Neural progenitor cell (in vitro differentiated cells): ENCODE results near the gene MYBBP1A. TPM values are rescaled to one million over a fixed set of nuclear protein-coding genes. Genes with fewer than 3 reads are reported as not detected.

Experiments used
- DNase-seq: peaks from one replicate; pipeline ENCODE4 v3.0.0-alpha.2; 2016; ENCODE audit warnings: low spot score
- H2AFZ ChIP-seq: fragments of 200-600 bp; sonication (generic); replicated peaks from 2 replicates; pipeline ENCODE4 v1.6.1; 2016; ENCODE audit warnings: antibody characterized with exemption
- H3F3A ChIP-seq: fragments of 200-600 bp; sonication (generic); 2 replicates; pipeline ENCODE4 v1.6.1; 2016; ENCODE audit warnings: antibody characterized with exemption, low read depth
- H3K27ac ChIP-seq: fragments of 200-600 bp; sonication (generic); 2 replicates; pipeline ENCODE4 v1.5.1; 2016; ENCODE audit warnings: mild to moderate bottlenecking
- H3K27me3 ChIP-seq: fragments of 200-600 bp; sonication (generic); 2 replicates; pipeline ENCODE4 v1.6.1; 2016; ENCODE audit warnings: mild to moderate bottlenecking, moderate library complexity
- H3K36me3 ChIP-seq: fragments of 200-600 bp; sonication (generic); 2 replicates; pipeline ENCODE4 v1.5.1; 2016
- H3K4me1 ChIP-seq: fragments of 200-600 bp; sonication (generic); 2 replicates; pipeline ENCODE4 v1.6.1; 2016; ENCODE audit warnings: mixed run types
- H3K4me2 ChIP-seq: fragments of 200-600 bp; sonication (generic); 2 replicates; pipeline ENCODE4 v1.6.1; 2016
- H3K4me3 ChIP-seq: fragments of 200-600 bp; sonication (generic); 2 replicates; pipeline ENCODE4 v1.5.1; 2016
- H3K79me2 ChIP-seq: fragments of 200-600 bp; sonication (generic); 2 replicates; pipeline ENCODE4 v1.6.1; 2016; ENCODE audit warnings: low read depth
- H3K9ac ChIP-seq: fragments of 200-600 bp; sonication (generic); 2 replicates; pipeline ENCODE4 v1.6.1; 2016
- H3K9me3 ChIP-seq: fragments of 200-600 bp; sonication (generic); 2 replicates; pipeline ENCODE4 v1.5.1; 2016; ENCODE audit warnings: low read depth
- H4K20me1 ChIP-seq: fragments of 200-600 bp; sonication (generic); 2 replicates; pipeline ENCODE4 v1.6.1; 2016; ENCODE audit warnings: low read depth
- H3K27ac Mint-ChIP-seq: 3 replicates; pipeline ENCODE4 v1.8.0; 2021; ENCODE audit warnings: mixed read lengths
- H3K27me3 Mint-ChIP-seq: 2 replicates; pipeline ENCODE4 v1.8.0; 2022; ENCODE audit warnings: low read depth, mild to moderate bottlenecking, inconsistent platforms, moderate library complexity, mixed read lengths; ENCODE audit not compliant: insufficient read depth
- H3K36me3 Mint-ChIP-seq: 3 replicates; pipeline ENCODE4 v1.8.0; 2021; ENCODE audit warnings: mixed read lengths
- H3K4me1 Mint-ChIP-seq: 3 replicates; pipeline ENCODE4 v1.8.0; 2021; ENCODE audit warnings: mixed read lengths
- H3K4me3 Mint-ChIP-seq: 3 replicates; pipeline ENCODE4 v1.8.0; 2021; ENCODE audit warnings: mild to moderate bottlenecking, moderate library complexity, mixed read lengths
- H3K9me3 Mint-ChIP-seq: 3 replicates; pipeline ENCODE4 v1.8.0; 2020; ENCODE audit warnings: mixed read lengths
- EZH2 ChIP-seq: fragments of 200-600 bp; sonication (generic); IDR thresholded peaks from 2 replicates; pipeline ENCODE4 v1.6.1; 2017; ENCODE audit warnings: antibody characterized with exemption, mild to moderate bottlenecking, moderate library complexity
- EZH2phosphoT487 ChIP-seq: fragments of 200-600 bp; sonication (generic); IDR thresholded peaks from 2 replicates; pipeline ENCODE4 v1.6.1; 2017; ENCODE audit warnings: antibody characterized with exemption
- total RNA-seq: library from RNA; depleted of rRNA; stranded (reverse); fragments of >200 nt; gene quantifications from 2 replicates; pipeline ENCODE4 v1.2.3, GENCODE V29; 2015; ENCODE audit warnings: low replicate concordance
- TF ChIP-seq, protein P1 (sequence below): fragments of 200-600 bp; sonication (generic); IDR thresholded peaks from 2 replicates; pipeline ENCODE4 v1.5.1; 2017; ENCODE audit warnings: antibody characterized with exemption, mild to moderate bottlenecking

MYBBP1A gene
- total RNA-seq, 1 donor from 2014 or later: 17.4 TPM

- Histone ChIP-seq H3K4me2 (no peak overlapping the region), H3K27me3 (no peaks in the 10 kb centered on the region), H3K9ac (no peak overlapping the region), H2AFZ (no peak overlapping the region), H4K20me1 (no peaks in the 10 kb centered on the region), H3F3A (no peaks in the 10 kb centered on the region), H3K4me3 (no peak overlapping the region), H3K27ac (no peak overlapping the region), H3K36me3 (no peaks in the 10 kb centered on the region), H3K4me1 (no peaks in the 10 kb centered on the region), H3K9me3 (no peaks in the 10 kb centered on the region), H3K79me2 (no peaks in the 10 kb centered on the region)
- TF ChIP-seq, protein P1, sequence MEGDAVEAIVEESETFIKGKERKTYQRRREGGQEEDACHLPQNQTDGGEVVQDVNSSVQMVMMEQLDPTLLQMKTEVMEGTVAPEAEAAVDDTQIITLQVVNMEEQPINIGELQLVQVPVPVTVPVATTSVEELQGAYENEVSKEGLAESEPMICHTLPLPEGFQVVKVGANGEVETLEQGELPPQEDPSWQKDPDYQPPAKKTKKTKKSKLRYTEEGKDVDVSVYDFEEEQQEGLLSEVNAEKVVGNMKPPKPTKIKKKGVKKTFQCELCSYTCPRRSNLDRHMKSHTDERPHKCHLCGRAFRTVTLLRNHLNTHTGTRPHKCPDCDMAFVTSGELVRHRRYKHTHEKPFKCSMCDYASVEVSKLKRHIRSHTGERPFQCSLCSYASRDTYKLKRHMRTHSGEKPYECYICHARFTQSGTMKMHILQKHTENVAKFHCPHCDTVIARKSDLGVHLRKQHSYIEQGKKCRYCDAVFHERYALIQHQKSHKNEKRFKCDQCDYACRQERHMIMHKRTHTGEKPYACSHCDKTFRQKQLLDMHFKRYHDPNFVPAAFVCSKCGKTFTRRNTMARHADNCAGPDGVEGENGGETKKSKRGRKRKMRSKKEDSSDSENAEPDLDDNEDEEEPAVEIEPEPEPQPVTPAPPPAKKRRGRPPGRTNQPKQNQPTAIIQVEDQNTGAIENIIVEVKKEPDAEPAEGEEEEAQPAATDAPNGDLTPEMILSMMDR: no peak
- no peak for TF ChIP-seq EZH2
- TF ChIP-seq EZH2phosphoT487: no peak
- Mint-ChIP-seq H3K27me3 (peaks cover 2% of the 10 kb centered on the region), H3K27ac (no peak overlapping the region), H3K4me1 (no peaks in the 10 kb centered on the region), H3K4me3 (no peak overlapping the region), H3K36me3 (peaks cover 3% of the 10 kb centered on the region), H3K9me3 (no peaks in the 10 kb centered on the region)
- DNase-seq: no peak
These were observed 10.8 kb downstream of the MYBBP1A start for GRCh38 chr17:4544135-4544950.

- Histone ChIP-seq H3K9ac (no peak overlapping the region), H3K36me3 (no peaks in the 10 kb centered on the region), H3K27me3 (no peaks in the 10 kb centered on the region), H3K9me3 (no peaks in the 10 kb centered on the region), H3K4me1 (no peaks in the 10 kb centered on the region), H3K27ac (no peak overlapping the region), H3K4me3 (no peak overlapping the region), H4K20me1 (no peaks in the 10 kb centered on the region), H3K79me2 (no peaks in the 10 kb centered on the region), H3K4me2 (no peak overlapping the region), H2AFZ (no peak overlapping the region), H3F3A (no peaks in the 10 kb centered on the region)
- TF ChIP-seq, protein P1: no peak
- TF ChIP-seq EZH2 (no peak), EZH2phosphoT487 (no peak)
- Mint-ChIP-seq H3K36me3 (peaks cover 3% of the 10 kb centered on the region), H3K4me1 (no peaks in the 10 kb centered on the region), H3K27ac (no peak overlapping the region), H3K9me3 (no peaks in the 10 kb centered on the region), H3K4me3 (no peak overlapping the region), H3K27me3 (no peaks in the 10 kb centered on the region)
- DNase-seq: no peak
These were observed 11.6 kb downstream of the MYBBP1A start for GRCh38 chr17:4543557-4544026.

- H3K36me3 ChIP-seq: no peaks in the 10 kb centered on the region
- no peak overlapping the region for H3K4me3 ChIP-seq
- H3K36me3 Mint-ChIP-seq: peaks cover 3% of the 10 kb centered on the region
- H3K9me3 Mint-ChIP-seq: no peaks in the 10 kb centered on the region
- no peak overlapping the region for H3K9ac ChIP-seq
- no peaks in the 10 kb centered on the region for H3K9me3 ChIP-seq
- H3K27me3 Mint-ChIP-seq: no peaks in the 10 kb centered on the region
- no peaks in the 10 kb centered on the region for H3F3A ChIP-seq
- H3K27ac ChIP-seq: no peak overlapping the region
- TF ChIP-seq EZH2: no peak
- TF ChIP-seq, protein P1: no peak
- TF ChIP-seq EZH2phosphoT487: no peak
- no peak overlapping the region for H3K4me3 Mint-ChIP-seq
- no peak overlapping the region for H3K4me2 ChIP-seq
- H3K27me3 ChIP-seq: no peaks in the 10 kb centered on the region
- no peak overlapping the region for H2AFZ ChIP-seq
- no peaks in the 10 kb centered on the region for H4K20me1 ChIP-seq
- no peaks in the 10 kb centered on the region for H3K4me1 ChIP-seq
- no peak overlapping the region for H3K27ac Mint-ChIP-seq
- no peaks in the 10 kb centered on the region for H3K79me2 ChIP-seq
- DNase-seq: no peak
- H3K4me1 Mint-ChIP-seq: no peaks in the 10 kb centered on the region
These were observed 12.4 kb downstream of the MYBBP1A start for GRCh38 chr17:4542726-4543191.
